K562 treated with DMSO at 1 percent for 48 hours (cell line): Measurements from ENCODE around the gene SYNJ2BP. TPM values are rescaled to one million over a fixed set of nuclear protein-coding genes. Genes with fewer than 3 reads are reported as not detected.

ENCODE experiments used
- total RNA-seq: library from RNA; unstranded; fragments of 300-600 nt; gene quantifications from 2 replicates; pipeline ENCODE4 v1.2.3, GENCODE V29; 2022; ENCODE audit warnings: low replicate concordance; ENCODE audit errors: extremely low read depth

SYNJ2BP gene, protein sequence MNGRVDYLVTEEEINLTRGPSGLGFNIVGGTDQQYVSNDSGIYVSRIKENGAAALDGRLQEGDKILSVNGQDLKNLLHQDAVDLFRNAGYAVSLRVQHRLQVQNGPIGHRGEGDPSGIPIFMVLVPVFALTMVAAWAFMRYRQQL
- total RNA-seq, result not detected in 2 replicates

DNA sequence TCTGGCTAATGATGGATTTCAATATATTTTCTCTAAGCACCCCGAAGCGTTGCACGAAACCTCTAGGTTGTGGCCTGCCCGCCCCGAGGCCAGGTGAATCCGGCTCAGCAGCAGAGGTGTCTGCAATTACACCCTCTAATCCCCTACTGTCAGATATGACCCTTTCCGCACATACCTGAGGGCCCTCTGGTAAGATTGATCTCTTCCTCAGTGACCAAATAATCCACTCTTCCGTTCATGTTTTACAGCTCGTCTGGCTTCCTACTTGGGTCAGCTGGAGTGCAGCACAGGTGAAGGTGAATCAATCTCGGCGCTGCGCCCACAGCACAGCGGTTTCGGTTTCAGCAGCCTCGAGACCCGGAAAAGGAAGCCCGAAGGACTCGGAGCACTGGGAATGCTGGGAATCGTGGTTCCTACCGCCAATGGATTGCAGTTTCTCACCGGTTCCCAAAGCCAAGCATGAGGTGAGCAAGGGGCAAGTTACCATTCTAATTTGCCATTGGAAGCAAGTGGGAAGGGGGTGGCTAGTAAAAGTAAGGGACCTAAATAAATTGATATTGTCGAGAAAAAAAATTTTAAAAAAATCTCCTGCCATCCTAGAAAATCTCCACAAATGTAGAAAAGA, at the start of gene SYNJ2BP:
Gene SYNJ2BP (minus strand): TSS at position 366 of the 625 bp plus-strand sequence. CDS start 127 bp downstream, at position 239.

DNA sequence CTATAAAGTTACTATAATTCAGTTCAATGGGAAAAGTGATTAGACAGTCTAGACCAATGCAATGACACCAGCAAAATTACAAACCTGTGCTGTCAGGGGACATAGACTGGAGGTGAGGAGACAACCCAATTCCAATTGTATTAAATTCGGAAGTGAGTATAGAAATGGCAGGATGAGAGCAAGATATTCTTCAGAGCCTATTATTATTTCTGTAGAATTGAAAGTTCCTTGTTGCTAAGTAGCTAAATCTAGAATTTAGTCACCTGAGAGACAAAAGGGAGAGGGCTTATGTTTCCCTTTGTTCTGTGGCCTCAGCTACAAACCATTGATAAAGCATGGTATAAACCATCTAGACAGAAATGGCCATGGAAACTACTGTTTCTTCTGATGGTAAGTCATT, 35.0 kb upstream of the SYNJ2BP start, which contains the start of gene ADAM21:
Gene ADAM21 (plus strand): TSS at position 301 of the 400 bp plus-strand sequence. CDS start 5,326 bp downstream, outside the sequence.

Other genes starting within 250 kb of the SYNJ2BP start
- gene SLC8A3, start 228.1 kb downstream of the SYNJ2BP start, total RNA-seq, result not detected in 2 replicates
- not detected in 2 replicates for gene COX16, start 57.4 kb downstream of the SYNJ2BP start, total RNA-seq
- gene ADAM21, start 35.1 kb upstream of the SYNJ2BP start, total RNA-seq, result not detected in 2 replicates
- gene ADAM20, start 117.9 kb upstream of the SYNJ2BP start, total RNA-seq, result not detected in 2 replicates
- gene MED6, start 183.6 kb upstream of the SYNJ2BP start, total RNA-seq, result not detected in 2 replicates
- gene TTC9, start 224.8 kb upstream of the SYNJ2BP start, total RNA-seq, result not detected in 2 replicates